GM21390 (cell line): ENCODE measurements around the gene HTR5A.

Source experiments
- ATAC-seq: cut with Tn5 transposase; IDR thresholded peaks from one replicate; pipeline ENCODE4 v1.9.1; 2021; ENCODE audit not compliant: unreplicated experiment

The HTR5A gene

DNA sequence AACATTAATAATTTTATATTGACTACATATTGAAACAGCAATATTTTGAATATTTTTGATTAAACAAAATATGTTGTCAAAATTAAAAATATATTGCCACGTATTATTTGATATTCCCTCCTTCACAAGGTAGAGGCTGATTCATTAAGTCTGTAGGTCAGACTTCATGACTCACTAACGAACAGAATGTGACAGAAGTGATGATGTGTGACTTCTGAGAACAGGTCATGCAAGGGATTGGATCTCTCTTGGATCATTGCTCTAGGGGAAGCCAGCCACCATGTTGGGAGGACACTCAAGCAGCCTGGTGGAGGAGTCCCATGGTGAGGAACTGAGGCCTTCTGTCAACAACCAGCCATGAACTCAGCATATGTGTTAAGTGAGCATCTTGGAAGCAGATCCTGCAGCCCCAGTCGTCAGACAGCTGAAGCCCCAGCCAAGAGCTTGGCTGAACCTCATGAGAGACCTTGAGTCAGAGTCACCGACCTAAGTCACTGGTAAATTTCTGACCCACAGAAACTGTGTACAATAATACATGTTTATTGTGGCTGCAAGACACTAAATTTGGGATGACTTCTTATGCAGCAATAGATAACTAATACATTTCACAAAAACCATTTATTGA, 66.6 kb downstream of the HTR5A start:
- no peak for ATAC-seq
